Mesothelial cell of epicardium (in vitro differentiated cells): Measurements from ENCODE around the gene ABTB1. TPM values are rescaled to one million over a fixed set of nuclear protein-coding genes. Genes with fewer than 3 reads are reported as not detected.

Experiments
- DNase-seq, 2 experiments: peaks; one replicate each; pipeline ENCODE4 v3.0.0; 2021; ENCODE audit warnings: low spot score in 2 of 2; ENCODE audit not compliant: unreplicated experiment in 2 of 2
- H3K27ac Mint-ChIP-seq: 2 replicates; pipeline ENCODE4 v1.8.0; 2021; ENCODE audit warnings: mixed read lengths
- H3K27me3 Mint-ChIP-seq: 2 replicates; pipeline ENCODE4 v1.8.0; 2021; ENCODE audit warnings: low read depth, mixed read lengths
- H3K36me3 Mint-ChIP-seq: 2 replicates; pipeline ENCODE4 v1.8.0; 2021; ENCODE audit warnings: mixed read lengths
- H3K4me1 Mint-ChIP-seq: 2 replicates; pipeline ENCODE4 v1.8.0; 2021; ENCODE audit warnings: mixed read lengths
- H3K4me3 Mint-ChIP-seq: 2 replicates; pipeline ENCODE4 v1.8.0; 2021; ENCODE audit warnings: mild to moderate bottlenecking, moderate library complexity, mixed read lengths
- H3K9me3 Mint-ChIP-seq: 2 replicates; pipeline ENCODE4 v1.8.0; 2021; ENCODE audit warnings: mixed read lengths
- CTCF ChIP-seq: fragments of 200-600 bp; sonication (generic); IDR thresholded peaks from one replicate; pipeline ENCODE4 v1.5.0; 2021; ENCODE audit warnings: antibody characterized with exemption; ENCODE audit not compliant: unreplicated experiment
- total RNA-seq: library from RNA; stranded (reverse); gene quantifications from 3 replicates; pipeline ENCODE4 v1.2.1, GENCODE V29; 2021

The ABTB1 gene
- total RNA-seq, 1 donor from 2014 or later, result 15.9 TPM

GRCh38 chr3:127716384-127716783 lies 43.6 kb downstream of the ABTB1 start:
- no peak overlapping the region for H3K27ac Mint-ChIP-seq
- H3K4me1 Mint-ChIP-seq, result peaks cover 31% of the 10 kb centered on the region
- no peak for TF ChIP-seq CTCF
- H3K27me3 Mint-ChIP-seq, result no peaks in the 10 kb centered on the region
- DNase-seq, result no peak
- no peak overlapping the region for H3K4me3 Mint-ChIP-seq
- no peaks in the 10 kb centered on the region for H3K36me3 Mint-ChIP-seq
- H3K9me3 Mint-ChIP-seq, result no peaks in the 10 kb centered on the region

GRCh38 chr3:127717357-127718244 lies 44.8 kb downstream of the ABTB1 start:
- peaks cover 34% of the 10 kb centered on the region for H3K4me1 Mint-ChIP-seq
- no peak for DNase-seq
- no peak overlapping the region for H3K27ac Mint-ChIP-seq
- H3K27me3 Mint-ChIP-seq, result no peaks in the 10 kb centered on the region
- no peak overlapping the region for H3K4me3 Mint-ChIP-seq
- no peaks in the 10 kb centered on the region for H3K9me3 Mint-ChIP-seq
- TF ChIP-seq CTCF, result no peak
- H3K36me3 Mint-ChIP-seq, result no peaks in the 10 kb centered on the region

- H3K27ac Mint-ChIP-seq, result no peak overlapping the region
- H3K36me3 Mint-ChIP-seq, result no peaks in the 10 kb centered on the region
These were observed 45.6 kb downstream of the ABTB1 start for GRCh38 chr3:127718245-127718915.

GRCh38 chr3:127718916-127719290 lies 46.2 kb downstream of the ABTB1 start:
- peaks cover 28% of the 10 kb centered on the region for H3K4me1 Mint-ChIP-seq
- no peak for TF ChIP-seq CTCF
- no peak overlapping the region for H3K4me3 Mint-ChIP-seq
- DNase-seq, result no peak
- no peak overlapping the region for H3K27ac Mint-ChIP-seq
- H3K27me3 Mint-ChIP-seq, result no peaks in the 10 kb centered on the region
- peaks cover 3% of the 10 kb centered on the region for H3K9me3 Mint-ChIP-seq
- H3K36me3 Mint-ChIP-seq, result no peaks in the 10 kb centered on the region

More at GRCh38 chr3:127718245-127718915, 45.6 kb downstream of the ABTB1 start:
- no peak for TF ChIP-seq CTCF
- Mint-ChIP-seq H3K4me1 (peaks cover 33% of the 10 kb centered on the region), H3K9me3 (no peaks in the 10 kb centered on the region), H3K4me3 (no peak overlapping the region), H3K27me3 (no peaks in the 10 kb centered on the region)
- DNase-seq, result no peak

- Mint-ChIP-seq H3K9me3 (peaks cover 7% of the 10 kb centered on the region), H3K4me1 (peaks cover 24% of the 10 kb centered on the region), H3K4me3 (no peak overlapping the region), H3K27ac (no peak overlapping the region), H3K36me3 (no peaks in the 10 kb centered on the region), H3K27me3 (no peaks in the 10 kb centered on the region)
- DNase-seq, result no peak
- TF ChIP-seq CTCF, result no peak
These were observed 46.6 kb downstream of the ABTB1 start for GRCh38 chr3:127719369-127719768.
